Activated CD8-positive, alpha-beta memory T cell treated with anti-CD3 and anti-CD28 coated beads, Interleukin-2, amount 10 ng/mL, durations not matched to agents 7 days and 5 days (primary cell): Measurements from ENCODE around the gene CTCF. TPM values are rescaled to one million over a fixed set of nuclear protein-coding genes. Genes with fewer than 3 reads are reported as not detected.
A peak's percentile ranks its signal among the peaks of the same experiment; 100 is the strongest.

Experiments
- ATAC-seq: fragments of 150-1000 bp; cut with Tn5 transposase; one replicate; pipeline ENCODE4 v1.10.0; 2021; ENCODE audit warnings: moderate library complexity
- CTCF ChIA-PET: fragments of 350-600 bp; sonication (Branson Sonifier 250); formaldehyde crosslinking; loops from one replicate; lab custom pipeline; 2021; ENCODE audit warnings: antibody characterized with exemption; lab: Charles Lee
- DNase-seq: peaks from one replicate; pipeline ENCODE4 v3.0.0-alpha.2; 2020
- H3K27ac Mint-ChIP-seq: one replicate; pipeline ENCODE4 v1.8.0; 2021; ENCODE audit warnings: mild to moderate bottlenecking, mixed read lengths
- H3K27me3 Mint-ChIP-seq: one replicate; pipeline ENCODE4 v1.8.0; 2021; ENCODE audit warnings: mixed read lengths
- H3K36me3 Mint-ChIP-seq: one replicate; pipeline ENCODE4 v1.8.0; 2021; ENCODE audit warnings: mild to moderate bottlenecking, mixed read lengths
- H3K4me1 Mint-ChIP-seq: one replicate; pipeline ENCODE4 v1.8.0; 2021; ENCODE audit warnings: mixed read lengths
- H3K4me3 Mint-ChIP-seq: one replicate; pipeline ENCODE4 v1.8.0; 2021; ENCODE audit warnings: mild to moderate bottlenecking, moderate library complexity, mixed read lengths
- H3K9me3 Mint-ChIP-seq: one replicate; pipeline ENCODE4 v1.8.0; 2022; ENCODE audit warnings: low read depth, mixed read lengths
- total RNA-seq, 2 experiments: library from RNA; stranded (reverse); gene quantifications; one replicate each; pipeline ENCODE4 v1.2.3, GENCODE V29; 2021

CTCF gene
- total RNA-seq, 2 experiments from 2014 or later, result 74.0 to 81.8 TPM

- Mint-ChIP-seq H3K4me3 (peak overlapping the region; percentile 47), H3K9me3 (no peaks in the 10 kb centered on the region), H3K27me3 (peaks cover 23% of the 10 kb centered on the region), H3K36me3 (peaks cover 4% of the 10 kb centered on the region), H3K4me1 (peaks cover 29% of the 10 kb centered on the region), H3K27ac (no peak overlapping the region)
- ATAC-seq (no peak), DNase-seq (no peak)
- CTCF ChIA-PET, result interaction anchor here (0.8 to 15.1 kb wide), 4 partner anchors 10 to 106 kb away, joined by 3 to 252 read pairs (median 20); partner anchors contain the start of genes CARMIL2 and RIPOR1
These were observed 23.6 kb upstream of the CTCF start for GRCh38 chr16:67538666-67539101.

GRCh38 chr16:67539271-67539670 is 23.1 kb upstream of the CTCF start:
- Mint-ChIP-seq H3K36me3 (peaks cover 4% of the 10 kb centered on the region), H3K4me3 (peak overlapping the region; percentile 47), H3K4me1 (peaks cover 29% of the 10 kb centered on the region), H3K27me3 (peaks cover 23% of the 10 kb centered on the region), H3K9me3 (no peaks in the 10 kb centered on the region), H3K27ac (peak overlapping the region; percentile 4)
- ATAC-seq (no peak), DNase-seq (no peak)
- CTCF ChIA-PET, result interaction anchor here (0.8 to 15.1 kb wide), 4 partner anchors 11 to 106 kb away, joined by 3 to 252 read pairs (median 20); partner anchors contain the start of genes CARMIL2 and RIPOR1

- Mint-ChIP-seq H3K27me3 (peaks cover 20% of the 10 kb centered on the region), H3K4me1 (peaks cover 29% of the 10 kb centered on the region), H3K36me3 (peaks cover 4% of the 10 kb centered on the region), H3K4me3 (no peak overlapping the region), H3K27ac (no peak overlapping the region), H3K9me3 (no peaks in the 10 kb centered on the region)
- no peak for ATAC-seq
- DNase-seq, result no peak
- CTCF ChIA-PET, result interaction anchor here (0.8 to 15.1 kb wide), 4 partner anchors 11 to 105 kb away, joined by 3 to 252 read pairs (median 20); partner anchors contain the start of genes CARMIL2 and RIPOR1
These were observed 22.4 kb upstream of the CTCF start for GRCh38 chr16:67539691-67540635.

GRCh38 chr16:67540756-67541155 is 21.6 kb upstream of the CTCF start:
- Mint-ChIP-seq H3K4me1 (peaks cover 29% of the 10 kb centered on the region), H3K27me3 (peaks cover 13% of the 10 kb centered on the region), H3K27ac (no peak overlapping the region), H3K9me3 (no peaks in the 10 kb centered on the region), H3K36me3 (peaks cover 4% of the 10 kb centered on the region), H3K4me3 (no peak overlapping the region)
- ATAC-seq (no peak), DNase-seq (no peak)
- CTCF ChIA-PET, result interaction anchor here (0.7 to 15.1 kb wide), 3 partner anchors 9 to 104 kb away, joined by 3 to 252 read pairs (median 4); partner anchors contain the start of gene CARMIL2

- Mint-ChIP-seq H3K9me3 (no peaks in the 10 kb centered on the region), H3K36me3 (peaks cover 4% of the 10 kb centered on the region), H3K4me1 (peaks cover 31% of the 10 kb centered on the region), H3K27ac (peak overlapping the region; percentile 76), H3K27me3 (peaks cover 4% of the 10 kb centered on the region), H3K4me3 (no peak overlapping the region)
- ATAC-seq (no peak), DNase-seq (no peak)
- CTCF ChIA-PET, result interaction anchor here (0.7 to 15.1 kb wide), 5 partner anchors 9 to 104 kb away, joined by 3 to 252 read pairs (median 4); partner anchors contain the start of gene CARMIL2
These were observed 20.7 kb upstream of the CTCF start for GRCh38 chr16:67541391-67542263.

- Mint-ChIP-seq H3K27ac (peak overlapping the region; percentile 76), H3K27me3 (no peaks in the 10 kb centered on the region), H3K4me1 (peaks cover 34% of the 10 kb centered on the region), H3K4me3 (no peak overlapping the region), H3K36me3 (peaks cover 4% of the 10 kb centered on the region), H3K9me3 (no peaks in the 10 kb centered on the region)
- DNase-seq (peak; percentile 96), ATAC-seq (peak; percentile 86)
- CTCF ChIA-PET, result interaction anchor here (1.3 to 15.1 kb wide), 2 partner anchors 24 to 103 kb away, joined by 4 to 252 read pairs; partner anchors contain the start of gene CARMIL2
These were observed 19.9 kb upstream of the CTCF start for GRCh38 chr16:67542464-67542863.

GRCh38 chr16:67543036-67543435 is 19.3 kb upstream of the CTCF start:
- no peak overlapping the region for H3K27ac Mint-ChIP-seq
- ATAC-seq (no peak), DNase-seq (no peak)
- H3K36me3 Mint-ChIP-seq, result peaks cover 4% of the 10 kb centered on the region
- peaks cover 40% of the 10 kb centered on the region for H3K4me1 Mint-ChIP-seq
- CTCF ChIA-PET, result interaction anchor here (1.8 to 15.1 kb wide), 5 partner anchors 10 to 100 kb away, joined by 5 to 360 read pairs (median 252); partner anchors contain the start of genes CARMIL2 and CTCF
- H3K27me3 Mint-ChIP-seq, result no peaks in the 10 kb centered on the region
- H3K4me3 Mint-ChIP-seq, result no peak overlapping the region
- H3K9me3 Mint-ChIP-seq, result no peaks in the 10 kb centered on the region

GRCh38 chr16:67543582-67543981 is 18.7 kb upstream of the CTCF start:
- H3K4me1 Mint-ChIP-seq, result peaks cover 43% of the 10 kb centered on the region
- no peak for DNase-seq
- peak overlapping the region; percentile 35 for H3K27ac Mint-ChIP-seq
- H3K9me3 Mint-ChIP-seq, result no peaks in the 10 kb centered on the region
- ATAC-seq, result no peak
- CTCF ChIA-PET, result interaction anchor here (0.6 to 14.3 kb wide), 6 partner anchors 10 to 273 kb away, joined by 3 to 360 read pairs (median 52); partner anchors contain the start of genes ATP6V0D1, CARMIL2 and CTCF
- no peak overlapping the region for H3K4me3 Mint-ChIP-seq
- H3K27me3 Mint-ChIP-seq, result no peaks in the 10 kb centered on the region
- H3K36me3 Mint-ChIP-seq, result peaks cover 4% of the 10 kb centered on the region

GRCh38 chr16:67544329-67544841 is 17.9 kb upstream of the CTCF start:
- Mint-ChIP-seq H3K27me3 (no peaks in the 10 kb centered on the region), H3K36me3 (peaks cover 4% of the 10 kb centered on the region), H3K4me3 (no peak overlapping the region), H3K9me3 (no peaks in the 10 kb centered on the region), H3K4me1 (peaks cover 41% of the 10 kb centered on the region), H3K27ac (no peak overlapping the region)
- ATAC-seq (no peak), DNase-seq (no peak)
- CTCF ChIA-PET, result interaction anchor here (0.6 to 14.3 kb wide), 10 partner anchors 11 to 272 kb away, joined by 3 to 360 read pairs (median 4); partner anchors contain the start of genes ACD, ATP6V0D1, C16orf86 and CARMIL2

GRCh38 chr16:67544844-67545664 is 17.3 kb upstream of the CTCF start:
- DNase-seq (no peak), ATAC-seq (no peak)
- CTCF ChIA-PET, result interaction anchor here (1.0 to 14.3 kb wide), 10 partner anchors 12 to 123 kb away, joined by 3 to 360 read pairs (median 4); partner anchors contain the start of genes ACD, ATP6V0D1, C16orf86 and CARMIL2
- Mint-ChIP-seq H3K36me3 (peaks cover 4% of the 10 kb centered on the region), H3K4me3 (no peak overlapping the region), H3K27me3 (no peaks in the 10 kb centered on the region), H3K9me3 (no peaks in the 10 kb centered on the region), H3K4me1 (peaks cover 40% of the 10 kb centered on the region), H3K27ac (no peak overlapping the region)

GRCh38 chr16:67545665-67546024 is 16.7 kb upstream of the CTCF start:
- ATAC-seq (no peak), DNase-seq (no peak)
- Mint-ChIP-seq H3K27me3 (no peaks in the 10 kb centered on the region), H3K9me3 (no peaks in the 10 kb centered on the region), H3K4me1 (peaks cover 40% of the 10 kb centered on the region), H3K36me3 (peaks cover 4% of the 10 kb centered on the region), H3K27ac (no peak overlapping the region), H3K4me3 (no peak overlapping the region)
- CTCF ChIA-PET, result interaction anchor here (1.0 to 14.3 kb wide), 8 partner anchors 17 to 123 kb away, joined by 3 to 360 read pairs (median 10); partner anchors contain the start of genes ATP6V0D1, C16orf86, CARMIL2 and CTCF
